K562 treated with DMSO at 1 percent for 4 hours (cell line): Measurements from ENCODE around the gene CFP. TPM values are rescaled to one million over a fixed set of nuclear protein-coding genes. Genes with fewer than 3 reads are reported as not detected.

ENCODE experiments used
- total RNA-seq: library from RNA; unstranded; fragments of 300-600 nt; gene quantifications from 2 replicates; pipeline ENCODE4 v1.2.3, GENCODE V29; 2022; ENCODE audit not compliant: insufficient read depth

CFP gene
- total RNA-seq = 6.7 and 8.9 TPM in 2 replicates

DNA sequence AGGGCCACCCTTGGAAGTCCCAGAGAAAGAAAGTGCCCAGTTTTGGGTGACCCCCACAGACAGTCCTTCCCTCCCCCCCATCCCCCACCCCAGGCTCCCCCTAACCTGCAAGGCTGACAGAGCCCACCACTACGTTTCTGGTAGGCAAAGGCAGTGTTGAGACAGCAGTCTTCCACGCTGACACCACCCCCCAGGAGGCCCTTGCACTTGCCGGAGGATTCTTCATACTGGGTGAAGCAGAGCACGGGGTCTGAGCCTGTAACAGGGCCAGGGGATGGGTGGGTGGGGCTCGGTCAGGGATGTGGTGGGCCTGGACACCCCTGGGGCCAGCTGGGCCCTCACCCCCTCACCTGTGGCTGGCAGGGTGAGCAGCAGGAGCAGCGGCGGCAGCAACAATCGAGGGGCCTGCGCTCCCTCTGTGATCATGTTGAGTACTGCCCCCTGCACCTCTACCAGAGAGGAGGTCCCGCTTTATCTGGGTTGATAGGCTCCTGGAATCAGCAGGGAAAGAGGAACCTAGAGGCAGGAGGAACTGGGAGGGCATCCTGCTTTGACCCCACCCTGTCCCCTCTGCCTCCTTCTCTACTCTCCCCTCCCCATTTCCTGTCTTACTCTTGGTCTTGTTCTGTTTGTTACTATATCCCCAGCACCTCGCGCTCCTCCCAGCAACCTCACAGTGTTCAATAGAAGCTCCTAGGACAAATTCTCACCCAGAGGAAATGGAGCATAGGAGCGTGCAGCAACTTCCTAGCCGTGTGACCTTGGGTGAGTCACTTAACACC, at the start of gene CFP:
TSS of gene CFP (minus strand) at position 512 of the 782 bp plus-strand sequence. CDS start at position 426, 86 bp downstream.

GRCh38 chrX:47658684-47659420, 29.1 kb upstream of the CFP start, which contains the start of gene UXT:
UXT (minus strand) TSS chrX:47659180; CDS start chrX:47658927, 253 bp downstream.

DNA sequence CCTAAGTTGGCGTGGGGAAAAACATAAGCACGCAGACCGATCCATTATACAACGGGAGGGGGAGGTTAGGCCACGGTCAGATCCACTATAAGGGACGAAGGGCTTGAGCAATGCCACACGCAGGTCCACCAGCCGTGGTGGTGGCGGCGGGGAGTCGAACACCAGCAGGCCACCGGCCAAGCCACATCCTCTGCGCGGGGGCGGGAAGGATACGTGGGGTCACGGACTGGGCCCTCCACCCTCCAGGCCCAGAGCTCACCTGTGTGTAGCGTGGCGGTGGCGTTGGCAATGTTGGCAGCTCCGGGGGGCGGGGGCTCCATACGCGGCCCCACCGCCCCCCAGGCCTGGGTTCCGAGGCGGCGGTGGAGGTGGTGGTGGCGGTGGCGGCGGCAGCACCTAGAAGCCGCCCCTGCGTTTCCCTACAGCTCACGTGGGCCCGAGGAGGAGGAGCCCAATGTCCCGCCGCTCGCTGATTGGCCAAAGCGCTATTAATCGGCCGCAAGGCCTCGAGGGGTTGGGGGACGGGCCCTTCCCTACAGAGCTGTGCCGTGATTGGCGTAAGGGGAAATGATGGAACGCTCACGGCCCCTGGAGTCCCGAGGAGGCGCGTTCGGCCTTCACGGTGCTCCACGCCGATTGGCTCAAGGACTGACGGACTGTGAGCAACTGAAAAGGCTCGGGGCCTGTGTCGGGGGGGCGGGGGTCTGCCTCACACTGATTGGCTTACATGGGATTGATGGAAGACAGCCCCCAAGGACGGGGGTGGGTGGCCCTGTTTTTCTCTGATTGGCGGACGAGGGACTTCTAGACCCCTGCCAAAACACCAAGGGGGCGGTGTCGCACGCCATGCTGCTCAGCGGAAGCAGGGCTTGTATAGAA, 20.7 kb upstream of the CFP start, which contains the start of gene ELK1:
TSS of gene ELK1 (minus strand) at position 400 of the 879 bp plus-strand sequence. CDS start 9,122 bp downstream, outside the sequence.

DNA sequence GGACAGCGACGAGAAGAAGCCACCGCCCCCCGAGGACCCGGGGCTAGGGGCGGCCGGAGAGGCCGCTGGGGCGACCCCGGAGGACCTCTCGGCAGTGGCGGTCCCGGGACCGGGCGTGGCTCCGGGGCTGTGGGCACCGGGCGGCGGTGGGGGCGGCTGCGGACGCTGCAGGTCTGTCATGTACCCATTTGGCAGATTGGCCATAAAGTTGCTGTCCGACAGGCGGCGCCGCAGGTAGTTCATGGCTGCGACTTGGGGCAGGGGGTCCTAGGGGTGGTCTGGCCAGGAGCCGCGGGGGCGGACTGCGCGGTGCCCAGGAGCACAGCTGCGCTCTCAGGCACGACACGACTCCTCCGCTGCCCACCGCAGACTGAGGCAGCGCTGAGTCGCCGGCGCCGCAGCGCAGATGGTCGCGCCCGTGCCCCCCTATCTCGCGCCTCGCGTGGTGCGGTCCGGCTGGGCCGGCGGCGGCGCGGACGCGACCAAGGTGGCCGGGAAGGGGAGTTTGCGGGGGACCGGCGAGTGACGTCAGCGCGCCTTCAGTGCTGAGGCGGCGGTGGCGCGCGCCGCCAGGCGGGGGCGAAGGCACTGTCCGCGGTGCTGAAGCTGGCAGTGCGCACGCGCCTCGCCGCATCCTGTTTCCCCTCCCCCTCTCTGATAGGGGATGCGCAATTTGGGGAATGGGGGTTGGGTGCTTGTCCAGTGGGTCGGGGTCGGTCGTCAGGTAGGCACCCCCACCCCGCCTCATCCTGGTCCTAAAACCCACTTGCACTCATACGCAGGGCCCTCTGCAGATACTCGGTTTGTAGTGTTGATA, 10.0 kb downstream of the CFP start, which contains the start of gene SYN1:
TSS of gene SYN1 (minus strand) at position 372 of the 817 bp plus-strand sequence. CDS start at position 243, 129 bp downstream.

GRCh38 chrX:47581731-47582647, 47.7 kb downstream of the CFP start, which contains the start of gene TIMP1:
TIMP1 (plus strand) TSS chrX:47582436; CDS start chrX:47583416, 980 bp downstream.

Other genes with a start within 250 kb of the CFP start
- 3.1 and 4.0 TPM in 2 replicates for gene ZNF41, start 146.7 kb downstream of the CFP start, total RNA-seq
- 39.7 and 46.1 TPM in 2 replicates for gene ARAF, start 68.7 kb downstream of the CFP start, total RNA-seq
- gene TIMP1, start 47.5 kb downstream of the CFP start, total RNA-seq = 298 and 325 TPM in 2 replicates
- 0.61 TPM in 1 of 2 replicates, not detected in the other for gene SYN1, start 10.1 kb downstream of the CFP start, total RNA-seq
- 46.0 and 46.8 TPM in 2 replicates for gene ELK1, start 20.6 kb upstream of the CFP start, total RNA-seq
- 371 and 404 TPM in 2 replicates for gene UXT, start 29.2 kb upstream of the CFP start, total RNA-seq
- gene ZNF81, start 207.0 kb upstream of the CFP start, total RNA-seq = 3.7 and 7.3 TPM in 2 replicates